Bronchial epithelial cell (primary cell): Measurements from ENCODE around the gene CD22. TPM values are rescaled to one million over a fixed set of nuclear protein-coding genes. Genes with fewer than 3 reads are reported as not detected.
A peak's percentile ranks its signal among the peaks of the same experiment; 100 is the strongest.

Experiments
- DNase-seq: peaks from one replicate; pipeline ENCODE4 v3.0.0-alpha.2; 2010; ENCODE audit warnings: low read depth
- FAIRE-seq: peaks from 2 replicates; lab custom pipeline; 2011; peaks lifted over from hg19 to GRCh38; lab: Jason Lieb, UNC
- H3K27me3 ChIP-seq: 2 replicates; pipeline ENCODE4 v1.5.1; 2011; ENCODE audit warnings: low read length; ENCODE audit not compliant: control insufficient read depth, insufficient read depth
- H3K36me3 ChIP-seq: 2 replicates; pipeline ENCODE4 v1.5.1; 2011; ENCODE audit warnings: low read length; ENCODE audit not compliant: control insufficient read depth, insufficient read depth
- H3K4me3 ChIP-seq: 2 replicates; pipeline ENCODE4 v1.5.1; 2011; ENCODE audit warnings: mild to moderate bottlenecking, low read depth, low read length, control low read depth
- total RNA-seq: library from RNA; depleted of rRNA; stranded (reverse); fragments of >200 nt; gene quantifications from 2 replicates; pipeline ENCODE4 v1.2.1, GENCODE V29; 2014
- TF ChIP-seq, protein P1 (sequence below): IDR thresholded peaks from 2 replicates; pipeline ENCODE4 v1.5.1; 2011; ENCODE audit warnings: mild to moderate bottlenecking, moderate library complexity, low read length, control low read depth, inconsistent platforms; ENCODE audit not compliant: insufficient read depth, severe bottlenecking

CD22 gene
- total RNA-seq, 1 donor from 2014 or later = 0.53 TPM

- Histone ChIP-seq H3K36me3 (no peaks in the 10 kb centered on the region), H3K27me3 (no peaks in the 10 kb centered on the region), H3K4me3 (no peak overlapping the region)
- DNase-seq = no peak
- TF ChIP-seq, protein P1, sequence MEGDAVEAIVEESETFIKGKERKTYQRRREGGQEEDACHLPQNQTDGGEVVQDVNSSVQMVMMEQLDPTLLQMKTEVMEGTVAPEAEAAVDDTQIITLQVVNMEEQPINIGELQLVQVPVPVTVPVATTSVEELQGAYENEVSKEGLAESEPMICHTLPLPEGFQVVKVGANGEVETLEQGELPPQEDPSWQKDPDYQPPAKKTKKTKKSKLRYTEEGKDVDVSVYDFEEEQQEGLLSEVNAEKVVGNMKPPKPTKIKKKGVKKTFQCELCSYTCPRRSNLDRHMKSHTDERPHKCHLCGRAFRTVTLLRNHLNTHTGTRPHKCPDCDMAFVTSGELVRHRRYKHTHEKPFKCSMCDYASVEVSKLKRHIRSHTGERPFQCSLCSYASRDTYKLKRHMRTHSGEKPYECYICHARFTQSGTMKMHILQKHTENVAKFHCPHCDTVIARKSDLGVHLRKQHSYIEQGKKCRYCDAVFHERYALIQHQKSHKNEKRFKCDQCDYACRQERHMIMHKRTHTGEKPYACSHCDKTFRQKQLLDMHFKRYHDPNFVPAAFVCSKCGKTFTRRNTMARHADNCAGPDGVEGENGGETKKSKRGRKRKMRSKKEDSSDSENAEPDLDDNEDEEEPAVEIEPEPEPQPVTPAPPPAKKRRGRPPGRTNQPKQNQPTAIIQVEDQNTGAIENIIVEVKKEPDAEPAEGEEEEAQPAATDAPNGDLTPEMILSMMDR = no peak
- FAIRE-seq = no peak
These were observed 5.3 kb downstream of the CD22 start for GRCh38 chr19:35334144-35334753.

- Histone ChIP-seq H3K4me3 (no peak overlapping the region), H3K27me3 (no peaks in the 10 kb centered on the region), H3K36me3 (no peaks in the 10 kb centered on the region)
- DNase-seq (no peak), FAIRE-seq (no peak)
- TF ChIP-seq, protein P1 = no peak
These were observed 7.4 kb downstream of the CD22 start for GRCh38 chr19:35336166-35336955.

- H3K36me3 ChIP-seq = no peaks in the 10 kb centered on the region
- peak; percentile 52 for FAIRE-seq
- no peak overlapping the region for H3K4me3 ChIP-seq
- H3K27me3 ChIP-seq = no peaks in the 10 kb centered on the region
- TF ChIP-seq, protein P1 = no peak
- DNase-seq = no peak
These were observed 8.4 kb downstream of the CD22 start for GRCh38 chr19:35337097-35337983.

- FAIRE-seq (no peak), DNase-seq (no peak)
- H3K4me3 ChIP-seq = no peak overlapping the region
- TF ChIP-seq, protein P1 = no peak
- H3K36me3 ChIP-seq = no peaks in the 10 kb centered on the region
- no peaks in the 10 kb centered on the region for H3K27me3 ChIP-seq
These were observed 9.0 kb downstream of the CD22 start for GRCh38 chr19:35337984-35338296.

GRCh38 chr19:35340431-35340830, 11.4 kb downstream of the CD22 start:
- no peak overlapping the region for H3K4me3 ChIP-seq
- H3K27me3 ChIP-seq = no peaks in the 10 kb centered on the region
- TF ChIP-seq, protein P1 = no peak
- FAIRE-seq (no peak), DNase-seq (no peak)
- H3K36me3 ChIP-seq = no peaks in the 10 kb centered on the region
